HCT116 (cell line): Measurements from ENCODE around the gene CD8B2. TPM values are rescaled to one million over a fixed set of nuclear protein-coding genes. Genes with fewer than 3 reads are reported as not detected.
"Not testable (repeated sequence)": the region's sequence is repeated elsewhere in the genome, so short reads cannot be mapped to it uniquely, and the experiment has no call there.

Experiments used
- ATAC-seq: fragments of 200-7000 bp; cut with Tn5 transposase; 2 replicates; pipeline ENCODE4 v1.9.1; 2020; ENCODE audit warnings: mild to moderate bottlenecking, moderate library complexity
- BruUV-seq: library from RNA; stranded (reverse); fragments of 400-500 nt; replicated peaks from 2 replicates; lab custom pipeline; 2021; lab: Mats Ljungman, UMichigan
- CTCF ChIA-PET: fragments of 300-600 bp; sonication (Branson Sonifier 250); formaldehyde crosslinking; loops from one replicate; lab custom pipeline; 2021; ENCODE audit warnings: antibody characterized with exemption; lab: Charles Lee
- POLR2A ChIA-PET: fragments of 300-600, 350-600 bp; sonication (Branson Sonifier 250); formaldehyde crosslinking; loops from one replicate; lab custom pipeline; 2021; ENCODE audit warnings: antibody characterized with exemption; lab: Charles Lee
- RAD21 ChIA-PET, 2 experiments: fragments of 300-600 bp; sonication (Branson Sonifier 250); formaldehyde crosslinking; loops; one replicate each; lab custom pipeline; 2023; ENCODE audit warnings: low total read pairs in 2 of 2; ENCODE audit not compliant: uncharacterized antibody in 2 of 2, unreplicated experiment in 2 of 2, low non-redundant PET in 1 of 2; lab: Charles Lee
- DNase-seq: peaks from one replicate; pipeline ENCODE4 v3.0.0-alpha.2; 2010; ENCODE audit warnings: low read depth, low spot score
- H2AFZ ChIP-seq: fragments of 200-600 bp; shearing (Covaris generic), sonication (generic); 2 replicates; pipeline ENCODE4 v1.6.1; 2017; ENCODE audit warnings: low read depth, mixed run types, mixed read lengths, antibody characterized with exemption, low read length; ENCODE audit not compliant: poor library complexity, severe bottlenecking
- H3K27ac ChIP-seq: 2 replicates; pipeline ENCODE4 v1.5.1; 2012; ENCODE audit warnings: low read depth, low read length
- H3K27me3 ChIP-seq: fragments of 200-600 bp; sonication (generic); 2 replicates; pipeline ENCODE4 v1.6.1; 2016; ENCODE audit warnings: mixed run types, low read length, mixed read lengths; ENCODE audit not compliant: insufficient read depth
- H3K36me3 ChIP-seq, 2 experiments: fragments of 200-500 bp in 1 of 2; fragments of 200-600 bp in 1 of 2; sonication (Bioruptor generic) in 1 of 2; sonication (generic) in 1 of 2; 2 replicates each; pipeline versions ENCODE4 v1.5.1 to v1.6.1; 2014 to 2016; ENCODE audit warnings: low read length in 2 of 2, inconsistent platforms in 1 of 2, mixed read lengths in 1 of 2, mixed run types in 1 of 2; ENCODE audit not compliant: insufficient read depth in 2 of 2, control insufficient read depth in 1 of 2
- H3K4me1 ChIP-seq, 2 experiments: fragments of 200-600 bp in 1 of 2; sonication (generic) in 1 of 2; 2 replicates each; pipeline versions ENCODE4 v1.5.1 to v1.6.1; 2012 to 2017; ENCODE audit warnings: low read length in 2 of 2, inconsistent platforms in 1 of 2, mild to moderate bottlenecking in 1 of 2, mixed read lengths in 1 of 2, mixed run types in 1 of 2, moderate library complexity in 1 of 2; ENCODE audit not compliant: insufficient read depth in 2 of 2, control insufficient read depth in 1 of 2
- H3K4me2 ChIP-seq: fragments of 200-600 bp; sonication (generic); 2 replicates; pipeline ENCODE4 v1.6.1; 2017; ENCODE audit warnings: mixed run types, low read length, mixed read lengths
- H3K4me3 ChIP-seq, 2 experiments: fragments of 200-600 bp in 1 of 2; sonication (generic) in 1 of 2; replicated peaks in 1 of 2; 2 replicates each; pipeline ENCODE4 v1.5.1; 2011 to 2016; ENCODE audit warnings: low read length in 2 of 2, control low read depth in 1 of 2, low read depth in 1 of 2, mild to moderate bottlenecking in 1 of 2, mixed read lengths in 1 of 2, mixed run types in 1 of 2
- H3K79me2 ChIP-seq: fragments of 200-600 bp; sonication (generic); 2 replicates; pipeline ENCODE4 v1.6.1; 2017; ENCODE audit warnings: mild to moderate bottlenecking, mixed run types, low read length, moderate library complexity, mixed read lengths; ENCODE audit not compliant: insufficient read depth
- H3K9ac ChIP-seq: fragments of 200-600 bp; sonication (generic); 2 replicates; pipeline ENCODE4 v1.6.1; 2016; ENCODE audit warnings: low read length, mixed read lengths
- H3K9me2 ChIP-seq: fragments of 200-600 bp; sonication (generic), shearing (Covaris generic); 2 replicates; pipeline ENCODE4 v1.6.1; 2017; ENCODE audit warnings: mixed run types, mild to moderate bottlenecking, moderate library complexity; ENCODE audit not compliant: insufficient read depth
- H3K9me3 ChIP-seq, 2 experiments: fragments of 200-500 bp in 1 of 2; fragments of 200-600 bp in 1 of 2; sonication (Bioruptor generic) in 1 of 2; sonication (generic) in 1 of 2; 2 replicates each; pipeline ENCODE4 v1.6.1; 2014 to 2017; ENCODE audit warnings: low read length in 2 of 2, mixed read lengths in 2 of 2, inconsistent platforms in 1 of 2, low read depth in 1 of 2, mild to moderate bottlenecking in 1 of 2, mixed run types in 1 of 2, moderate library complexity in 1 of 2; ENCODE audit not compliant: control insufficient read depth in 1 of 2, insufficient read depth in 1 of 2
- H4K20me1 ChIP-seq: fragments of 200-600 bp; sonication (generic), shearing (Covaris generic); 2 replicates; pipeline ENCODE4 v1.6.1; 2017; ENCODE audit warnings: mixed run types, mild to moderate bottlenecking, moderate library complexity; ENCODE audit not compliant: insufficient read depth
- CTCF ChIP-seq, 3 experiments: fragments of 200-600 bp in 1 of 3; sonication (generic) in 1 of 3; IDR thresholded peaks in 2 of 3; conservative IDR thresholded peaks in 1 of 3; 2 replicates each; pipeline ENCODE4 v1.5.1; 2012 to 2017; ENCODE audit warnings: low read depth in 2 of 3, low read length in 2 of 3, antibody characterized with exemption in 1 of 3, borderline replicate concordance in 1 of 3, control low read depth in 1 of 3, mild to moderate bottlenecking in 1 of 3, mixed read lengths in 1 of 3, mixed run types in 1 of 3, moderate library complexity in 1 of 3; ENCODE audit not compliant: insufficient read depth in 1 of 3
- EGR1 ChIP-seq: IDR thresholded peaks from 2 replicates; pipeline ENCODE4 v1.6.1; 2012; ENCODE audit warnings: low read depth
- ELF1 ChIP-seq: IDR thresholded peaks from 2 replicates; pipeline ENCODE4 v1.6.1; 2012; ENCODE audit warnings: low read depth, borderline replicate concordance
- EZH2phosphoT487 ChIP-seq: fragments of 200-600 bp; IDR thresholded peaks from 2 replicates; pipeline ENCODE4 v1.6.1; 2018; ENCODE audit warnings: antibody characterized with exemption, borderline replicate concordance
- FOSL1 ChIP-seq: IDR thresholded peaks from 2 replicates; pipeline ENCODE4 v1.6.1; 2012; ENCODE audit warnings: low read depth
- POLR2A ChIP-seq: IDR thresholded peaks from 2 replicates; pipeline ENCODE4 v1.7.0; 2011; ENCODE audit warnings: borderline replicate concordance; ENCODE audit not compliant: insufficient read depth, insufficient read length; ENCODE audit errors: extremely low read depth
- POLR2AphosphoS5 ChIP-seq: IDR thresholded peaks from 2 replicates; pipeline ENCODE4 v1.6.1; 2011; ENCODE audit warnings: mild to moderate bottlenecking, low read depth, low read length, moderate library complexity
- RAD21 ChIP-seq: IDR thresholded peaks from 2 replicates; pipeline ENCODE4 v1.6.1; 2012; ENCODE audit warnings: low read depth, mild to moderate bottlenecking
- REST ChIP-seq: IDR thresholded peaks from 2 replicates; pipeline ENCODE4 v1.6.1; 2012; ENCODE audit warnings: low read depth
- SIN3A ChIP-seq: IDR thresholded peaks from 2 replicates; pipeline ENCODE4 v1.6.1; 2012; ENCODE audit warnings: low read depth
- SP1 ChIP-seq: IDR thresholded peaks from 2 replicates; pipeline ENCODE4 v1.6.1; 2012; ENCODE audit warnings: low read depth
- SRF ChIP-seq: IDR thresholded peaks from 2 replicates; pipeline ENCODE4 v1.6.1; 2012; ENCODE audit warnings: low read depth
- ZBTB33 ChIP-seq: IDR thresholded peaks from 2 replicates; pipeline ENCODE4 v1.6.1; 2011; ENCODE audit warnings: mild to moderate bottlenecking, low read length, moderate library complexity; ENCODE audit not compliant: insufficient replicate concordance; ENCODE audit errors: extremely low read depth
- ZFX ChIP-seq: fragments of 450-650 bp; IDR thresholded peaks from 2 replicates; pipeline ENCODE4 v1.6.1; 2017
- ZNF274 ChIP-seq: fragments of 200-500 bp; sonication (Bioruptor generic); IDR thresholded peaks from 2 replicates; pipeline ENCODE4 v1.6.1; 2014; ENCODE audit warnings: mild to moderate bottlenecking, low read depth, low read length, inconsistent platforms
- intact Hi-C: fragments of 100-400 bp; cut with micrococcal nuclease; formaldehyde crosslinking; loops from 2 replicates; pipeline ENCODE4 v1.10.0; 2022
- total RNA-seq: library from RNA; stranded (reverse); gene quantifications from one replicate; pipeline ENCODE4 v1.2.1, GENCODE V29; 2021; ENCODE audit not compliant: unreplicated experiment

CD8B2 gene
- total RNA-seq, 1 experiment from 2014 or later: not detected

- BruUV-seq, H3K4me2 ChIP-seq, H3K9me2 ChIP-seq, H3K9ac ChIP-seq, H3K36me3 ChIP-seq, H3K79me2 ChIP-seq, H3K4me1 ChIP-seq, H3K27me3 ChIP-seq, H3K27ac ChIP-seq, H3K9me3 ChIP-seq, POLR2A ChIA-PET, CTCF ChIA-PET, H3K4me3 ChIP-seq, ATAC-seq, H4K20me1 ChIP-seq, intact Hi-C loops, RAD21 ChIA-PET, DNase-seq, H2AFZ ChIP-seq: not testable (repeated sequence)
Observed at GRCh38 chr2:106559786-106560185, 72.6 kb downstream of the CD8B2 start.

- Histone ChIP-seq H3K4me3 (no peak overlapping the region), H3K9me2 (no peaks in the 10 kb centered on the region), H3K27me3 (peaks cover 5% of the 10 kb centered on the region; the same call in 1 of the 2 replicates), H3K79me2 (no peaks in the 10 kb centered on the region), H3K4me2 (no peak overlapping the region), H3K36me3 (no peaks in the 10 kb centered on the region), H4K20me1 (no peaks in the 10 kb centered on the region), H2AFZ (no peak overlapping the region), H3K9me3 (no peaks in the 10 kb centered on the region), H3K27ac (no peak overlapping the region), H3K4me1 (no peaks in the 10 kb centered on the region), H3K9ac (no peak overlapping the region)
- ChIA-PET RAD21 (no interaction called here), CTCF (no interaction called here), POLR2A (no interaction called here)
- no TSS peak for BruUV-seq
- intact Hi-C loops: no loop called here
- TF ChIP-seq FOSL1 (no peak), ZBTB33 (no peak), SIN3A (no peak), ZFX (no peak), EZH2phosphoT487 (no peak), CTCF (IDR thresholded peaks at IDR 0.05 in 2 of 3, conservative IDR thresholded peaks at IDR 0.05 in 1 of 3; ENCODE audit: borderline replicate concordance in 1 of 3, insufficient read depth in 1 of 3, low read depth in 2 of 3, low read length in 2 of 3) (no peak), ZNF274 (no peak), RAD21 (no peak), EGR1 (no peak), POLR2A (no peak), SRF (no peak), REST (no peak), SP1 (no peak), ELF1 (no peak), POLR2AphosphoS5 (no peak)
- no peak for ATAC-seq
- no peak for DNase-seq
Observed at GRCh38 chr2:106560773-106561172, 73.6 kb downstream of the CD8B2 start.
